Measurements from ENCODE around the gene DSCAM.

The DSCAM gene

DNA sequence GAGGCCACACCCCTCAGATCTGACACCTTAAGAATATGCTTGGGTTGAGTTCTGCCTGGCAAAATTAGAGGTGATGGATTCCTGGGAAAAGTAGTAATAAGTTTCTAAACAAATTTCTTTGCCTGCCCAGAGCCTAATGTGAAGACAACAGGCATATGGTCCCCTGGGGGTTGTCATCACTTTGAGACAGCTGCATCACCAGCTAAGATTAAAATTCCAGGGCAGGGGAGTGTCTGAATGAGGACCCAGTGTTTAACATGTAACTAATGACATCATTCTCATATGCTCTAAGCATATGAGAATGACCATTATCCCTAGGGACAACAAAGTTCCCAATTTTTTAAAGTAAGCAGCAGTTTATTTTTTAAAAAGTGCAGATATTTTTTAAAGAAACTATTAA is 547.5 kb downstream of the DSCAM start:
- no peak overlapping the region for H3K4me3 ChIP-seq (ENCODE audit: low read length)
- DNase-seq (ENCODE audit: low read depth) = no peak
- TF ChIP-seq, protein P1, sequence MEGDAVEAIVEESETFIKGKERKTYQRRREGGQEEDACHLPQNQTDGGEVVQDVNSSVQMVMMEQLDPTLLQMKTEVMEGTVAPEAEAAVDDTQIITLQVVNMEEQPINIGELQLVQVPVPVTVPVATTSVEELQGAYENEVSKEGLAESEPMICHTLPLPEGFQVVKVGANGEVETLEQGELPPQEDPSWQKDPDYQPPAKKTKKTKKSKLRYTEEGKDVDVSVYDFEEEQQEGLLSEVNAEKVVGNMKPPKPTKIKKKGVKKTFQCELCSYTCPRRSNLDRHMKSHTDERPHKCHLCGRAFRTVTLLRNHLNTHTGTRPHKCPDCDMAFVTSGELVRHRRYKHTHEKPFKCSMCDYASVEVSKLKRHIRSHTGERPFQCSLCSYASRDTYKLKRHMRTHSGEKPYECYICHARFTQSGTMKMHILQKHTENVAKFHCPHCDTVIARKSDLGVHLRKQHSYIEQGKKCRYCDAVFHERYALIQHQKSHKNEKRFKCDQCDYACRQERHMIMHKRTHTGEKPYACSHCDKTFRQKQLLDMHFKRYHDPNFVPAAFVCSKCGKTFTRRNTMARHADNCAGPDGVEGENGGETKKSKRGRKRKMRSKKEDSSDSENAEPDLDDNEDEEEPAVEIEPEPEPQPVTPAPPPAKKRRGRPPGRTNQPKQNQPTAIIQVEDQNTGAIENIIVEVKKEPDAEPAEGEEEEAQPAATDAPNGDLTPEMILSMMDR (conservative IDR thresholded peaks at IDR 0.05; ENCODE audit: low read length) = no peak

DNA sequence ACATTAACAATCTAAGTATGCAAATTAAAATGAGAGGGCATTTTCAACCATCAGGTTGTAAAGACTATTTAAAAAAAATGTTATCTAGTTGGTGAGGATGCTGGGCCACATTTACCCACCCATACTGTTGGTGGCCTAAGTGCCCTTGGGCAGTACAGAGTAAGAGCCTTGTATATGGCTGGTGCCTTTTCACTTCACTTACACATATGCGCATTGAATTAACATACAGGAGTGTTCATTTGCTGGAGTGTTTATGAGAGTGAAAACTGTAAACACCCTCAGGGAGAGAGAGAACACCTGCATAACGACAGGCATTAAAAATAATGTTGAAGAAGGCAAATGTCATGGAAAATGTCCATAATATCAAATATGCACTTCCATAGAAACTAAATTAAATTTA is 552.6 kb downstream of the DSCAM start:
- TF ChIP-seq, protein P1 (conservative IDR thresholded peaks at IDR 0.05; ENCODE audit: low read length) = no peak
- no peak overlapping the region for H3K4me3 ChIP-seq (ENCODE audit: low read length)
- DNase-seq (ENCODE audit: low read depth) = no peak

DNA sequence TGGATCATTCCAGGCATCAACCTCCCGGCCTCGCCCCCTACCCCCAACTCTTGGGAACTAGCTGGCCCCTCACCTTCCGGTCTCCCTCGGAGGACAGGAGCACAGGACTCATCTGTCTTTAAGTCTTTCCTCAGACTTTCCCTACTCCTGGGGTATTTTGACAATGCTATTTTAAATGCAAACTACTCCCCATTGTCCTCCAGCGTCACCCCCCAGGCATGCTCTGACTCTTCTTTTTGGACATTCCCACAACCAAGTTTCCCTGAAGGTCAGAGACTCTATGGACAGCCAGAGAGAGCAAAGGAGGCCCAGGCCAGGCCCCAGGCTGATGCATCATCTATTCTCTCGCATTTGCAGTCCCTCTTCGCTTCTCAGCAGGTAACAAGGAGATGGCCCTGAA is 555.4 kb downstream of the DSCAM start:
- DNase-seq (ENCODE audit: low read depth) = no peak
- no peak overlapping the region for H3K4me3 ChIP-seq (ENCODE audit: low read length)
- TF ChIP-seq, protein P1 (conservative IDR thresholded peaks at IDR 0.05; ENCODE audit: low read length) = no peak

DNA sequence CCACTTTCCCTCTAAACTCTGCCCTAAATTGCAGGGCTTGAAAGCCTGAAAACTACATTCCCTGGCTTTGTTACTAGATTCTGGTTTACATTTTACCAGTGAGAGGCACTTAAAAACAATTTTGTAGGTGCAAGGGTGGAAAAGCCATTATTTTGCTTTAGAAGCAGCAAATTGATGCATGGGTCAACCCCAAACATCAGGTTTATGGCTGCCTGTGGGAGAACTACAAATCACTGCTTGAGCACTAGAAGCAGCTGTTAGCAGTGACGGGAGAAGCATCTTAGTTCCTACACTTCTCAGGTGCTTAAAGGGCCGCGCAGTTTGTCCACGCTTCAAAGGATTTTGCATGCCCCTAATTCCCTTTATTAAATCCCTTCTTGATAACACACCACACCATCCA is 562.5 kb downstream of the DSCAM start:
- TF ChIP-seq, protein P1 (conservative IDR thresholded peaks at IDR 0.05; ENCODE audit: low read length) = no peak
- DNase-seq (ENCODE audit: low read depth) = no peak
- no peak overlapping the region for H3K4me3 ChIP-seq (ENCODE audit: low read length)

DNA sequence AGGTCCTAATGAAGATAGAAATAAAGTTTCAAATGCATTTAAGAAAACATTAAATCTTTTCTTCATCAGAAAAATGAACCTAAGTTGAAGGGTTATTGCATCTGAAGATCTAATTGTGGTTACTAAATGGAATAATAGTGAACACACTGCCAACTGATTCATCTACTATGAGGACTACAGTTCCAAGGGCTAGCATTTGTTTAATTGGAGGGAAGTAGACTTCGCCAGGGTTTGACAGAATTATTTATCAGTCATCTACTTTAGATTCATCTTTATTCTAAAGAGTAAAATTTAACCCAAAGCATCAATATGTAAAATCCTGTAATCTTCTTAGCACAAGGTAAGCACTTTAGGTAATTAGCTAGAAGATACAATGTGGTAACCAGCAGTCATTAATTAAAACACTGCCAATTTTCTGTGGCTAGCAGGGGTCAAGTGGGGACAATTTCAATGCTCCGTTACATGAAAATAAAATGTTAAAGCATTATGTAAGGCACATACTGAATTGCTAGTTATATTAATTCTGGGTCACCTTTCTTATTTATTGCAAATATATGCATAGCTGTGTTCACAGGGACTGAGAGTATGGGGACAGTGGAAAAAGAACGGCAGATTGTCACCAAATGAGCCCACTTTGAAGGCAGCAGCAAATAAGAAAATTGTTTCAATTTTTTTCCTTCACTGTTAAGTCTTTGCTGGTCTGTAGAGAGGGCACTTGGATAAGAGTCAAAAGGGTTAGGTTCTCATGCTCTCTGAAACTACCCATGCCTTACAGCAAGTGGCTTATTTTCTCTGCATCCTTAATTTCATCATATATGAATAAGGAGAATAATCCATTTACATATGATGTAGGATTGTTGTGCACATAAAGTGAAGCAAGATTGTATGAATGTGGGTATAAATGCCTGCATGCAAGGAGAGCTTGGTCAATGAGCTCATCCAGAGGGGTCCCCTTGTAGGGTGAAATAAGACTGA is 563.8 kb downstream of the DSCAM start:
- H3K4me3 ChIP-seq (ENCODE audit: low read length) = no peak overlapping the region
- DNase-seq (ENCODE audit: low read depth) = no peak
- TF ChIP-seq, protein P1 (conservative IDR thresholded peaks at IDR 0.05; ENCODE audit: low read length) = no peak

DNA sequence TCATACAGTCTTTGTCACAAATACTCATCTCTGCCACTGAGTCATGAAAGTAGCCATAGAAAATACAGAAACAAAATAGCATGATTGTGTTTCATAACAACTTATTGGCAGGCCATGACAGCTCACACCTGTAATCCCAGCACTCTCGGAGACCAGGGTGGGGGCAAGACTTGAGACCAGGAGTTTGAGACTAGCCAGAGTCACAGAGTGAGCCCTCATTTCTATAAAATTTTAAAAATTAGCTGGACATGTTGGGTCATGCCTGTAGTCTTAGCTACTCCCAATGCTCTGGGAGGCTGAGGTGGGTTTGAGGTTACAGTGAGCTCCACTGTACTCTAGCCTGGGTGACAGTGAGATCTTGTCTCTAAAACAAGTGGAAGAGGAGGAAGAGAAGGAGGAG is 568.6 kb downstream of the DSCAM start:
- TF ChIP-seq, protein P1 (conservative IDR thresholded peaks at IDR 0.05; ENCODE audit: low read length) = no peak
- no peak overlapping the region for H3K4me3 ChIP-seq (ENCODE audit: low read length)
- no peak for DNase-seq (ENCODE audit: low read depth)

DNA sequence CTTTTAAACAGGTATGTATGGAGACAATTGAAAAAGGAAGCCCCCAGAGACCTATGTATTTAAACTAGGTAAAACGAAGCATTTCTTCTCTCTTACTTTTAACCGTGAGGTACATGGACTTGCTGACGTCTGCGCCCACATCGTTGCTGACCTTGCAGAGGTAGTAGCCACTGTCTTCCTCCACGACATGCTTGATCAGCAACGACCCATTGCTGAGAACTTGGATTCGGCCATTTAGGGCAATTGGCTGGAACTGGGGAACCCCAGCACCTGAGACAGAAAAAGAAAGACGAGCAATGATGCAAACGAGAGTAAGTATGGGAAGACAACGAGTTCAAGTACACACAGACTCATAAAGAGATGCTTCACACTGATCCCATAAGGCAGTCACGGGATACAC is 571.0 kb downstream of the DSCAM start:
- H3K4me3 ChIP-seq (ENCODE audit: low read length) = no peak overlapping the region
- TF ChIP-seq, protein P1 (conservative IDR thresholded peaks at IDR 0.05; ENCODE audit: low read length) = no peak
- no peak for DNase-seq (ENCODE audit: low read depth)

Data from AG10803 (cell line).